GM12878 (cell line): ENCODE data around the gene MFSD6. TPM values are rescaled to one million over a fixed set of nuclear protein-coding genes. Genes with fewer than 3 reads are reported as not detected.

Source experiments
- ATAC-seq: fragments of 200-7000 bp; cut with Tn5 transposase; 3 replicates; pipeline ENCODE4 v1.9.1; 2020; ENCODE audit warnings: mild to moderate bottlenecking, moderate library complexity
- BruUV-seq: library from RNA; stranded (reverse); fragments of 400-500 nt; replicated peaks from 2 replicates; lab custom pipeline; 2021; lab: Mats Ljungman, UMichigan
- CTCF ChIA-PET: fragments of 300-600 bp; sonication (Branson Sonifier 250); formaldehyde crosslinking; extraction: SDS; loops from one replicate; lab custom pipeline; 2021; ENCODE audit warnings: inconsistent platforms; lab: Yijun Ruan, JAX
- POLR2A ChIA-PET: fragments of 350-600 bp; formaldehyde crosslinking; extraction: SDS; loops from one replicate; lab custom pipeline; 2021; ENCODE audit warnings: inconsistent platforms; lab: Charles Lee
- RAD21 ChIA-PET: fragments of 300-600 bp; sonication (Branson Sonifier 250); formaldehyde crosslinking; loops from one replicate; lab custom pipeline; 2023; ENCODE audit warnings: antibody characterized with exemption; ENCODE audit not compliant: unreplicated experiment; lab: Charles Lee
- SMC1A ChIA-PET: fragments of 300-600 bp; sonication (Branson Sonifier 250); formaldehyde crosslinking; loops from one replicate; lab custom pipeline; 2023; ENCODE audit not compliant: unreplicated experiment, uncharacterized antibody; lab: Charles Lee
- DNase-seq: peaks from one replicate; pipeline ENCODE4 v3.0.0-alpha.2; 2011; ENCODE audit warnings: low read depth, low spot score
- FAIRE-seq: peaks from 3 replicates; lab custom pipeline; 2011; peaks lifted over from hg19 to GRCh38; lab: Jason Lieb, UNC
- H2AFZ ChIP-seq: 2 replicates; pipeline ENCODE4 v1.6.0; 2011; ENCODE audit warnings: low read depth, low read length, control low read depth; ENCODE audit not compliant: control insufficient read depth
- H3K27ac ChIP-seq: 2 replicates; pipeline ENCODE4 v1.5.1; 2011; ENCODE audit warnings: control low read depth; ENCODE audit not compliant: control insufficient read depth, insufficient read depth
- H3K27me3 ChIP-seq, 2 experiments: replicated peaks in 1 of 2; 2 replicates each; pipeline versions ENCODE4 v1.6.0 to v1.6.1; 2011; ENCODE audit warnings: low read length in 1 of 2; ENCODE audit not compliant: control insufficient read depth in 2 of 2, insufficient read depth in 2 of 2
- H3K36me3 ChIP-seq, 2 experiments: 2 replicates each; pipeline ENCODE4 v1.5.1; 2011; ENCODE audit warnings: low read length in 1 of 2; ENCODE audit not compliant: control insufficient read depth in 2 of 2, insufficient read depth in 2 of 2
- H3K4me1 ChIP-seq: 2 replicates; pipeline ENCODE4 v1.6.1; 2011; ENCODE audit warnings: mild to moderate bottlenecking, low read length, moderate library complexity, mixed read lengths; ENCODE audit not compliant: control insufficient read depth, insufficient read depth
- H3K4me2 ChIP-seq: 2 replicates; pipeline ENCODE4 v1.6.0; 2011; ENCODE audit warnings: control low read depth; ENCODE audit not compliant: control insufficient read depth, insufficient read depth
- H3K4me3 ChIP-seq: fragments of 200-600 bp; sonication (generic); 2 replicates; pipeline ENCODE4 v1.5.1; 2016
- H3K79me2 ChIP-seq: 2 replicates; pipeline ENCODE4 v1.6.0; 2011; ENCODE audit warnings: low read length; ENCODE audit not compliant: control insufficient read depth, insufficient read depth
- H3K9ac ChIP-seq: 2 replicates; pipeline ENCODE4 v1.8.0; 2011; ENCODE audit warnings: low read length, control low read depth, mixed read lengths; ENCODE audit not compliant: control insufficient read depth, insufficient read depth
- H3K9me3 ChIP-seq: replicated peaks from 3 replicates; pipeline ENCODE4 v1.5.1; 2011; ENCODE audit warnings: mild to moderate bottlenecking, low read length; ENCODE audit not compliant: control insufficient read depth, insufficient read depth
- H4K20me1 ChIP-seq: 2 replicates; pipeline ENCODE4 v1.6.0; 2011; ENCODE audit not compliant: control insufficient read depth, insufficient read depth
- BRCA1 ChIP-seq: IDR thresholded peaks from 2 replicates; pipeline ENCODE4 v1.6.1; 2011; ENCODE audit warnings: low read depth, low read length, improper control_type of control experiment
- DPF2 ChIP-seq: fragments of 450-650 bp; IDR thresholded peaks from 2 replicates; pipeline ENCODE4 v1.6.1; 2017; ENCODE audit warnings: mild to moderate bottlenecking
- IKZF2 ChIP-seq, 2 experiments: fragments of 450-650 bp; IDR thresholded peaks; 2 replicates each; pipeline ENCODE4 v1.6.1; 2017; ENCODE audit warnings: mild to moderate bottlenecking in 2 of 2, moderate library complexity in 2 of 2
- KLF5 ChIP-seq: fragments of 450-650 bp; IDR thresholded peaks from 2 replicates; pipeline ENCODE4 v1.6.1; 2014; ENCODE audit warnings: mild to moderate bottlenecking; ENCODE audit not compliant: partially characterized antibody
- MEF2B ChIP-seq: fragments of 450-650 bp; IDR thresholded peaks from 2 replicates; pipeline ENCODE4 v1.6.1; 2018; ENCODE audit warnings: mild to moderate bottlenecking, moderate library complexity; ENCODE audit not compliant: partially characterized antibody, poor library complexity, severe bottlenecking
- MTA3 ChIP-seq: IDR thresholded peaks from 2 replicates; pipeline ENCODE4 v1.6.1; 2012; ENCODE audit warnings: low read length, inconsistent platforms, borderline replicate concordance
- NFIC ChIP-seq: IDR thresholded peaks from 2 replicates; pipeline ENCODE4 v1.6.1; 2012; ENCODE audit warnings: low read depth, mild to moderate bottlenecking, inconsistent platforms, low read length, moderate library complexity
- NFXL1 ChIP-seq: fragments of 450-650 bp; IDR thresholded peaks from 2 replicates; pipeline ENCODE4 v1.6.1; 2017; ENCODE audit warnings: antibody characterized with exemption, mild to moderate bottlenecking, borderline replicate concordance
- NFYA ChIP-seq: IDR thresholded peaks from 2 replicates; pipeline ENCODE4 v1.6.1; 2011; ENCODE audit warnings: low read depth, mild to moderate bottlenecking, low read length, improper control_type of control experiment, borderline replicate concordance
- PAX5 ChIP-seq: IDR thresholded peaks from 2 replicates; pipeline ENCODE4 v1.6.1; 2011; ENCODE audit warnings: low read depth, low read length, borderline replicate concordance
- PKNOX1 ChIP-seq: fragments of 450-650 bp; IDR thresholded peaks from 2 replicates; pipeline ENCODE4 v1.6.1; 2016; ENCODE audit warnings: mild to moderate bottlenecking
- SMARCA5 ChIP-seq: fragments of 450-650 bp; IDR thresholded peaks from 2 replicates; pipeline ENCODE4 v1.6.1; 2017; ENCODE audit warnings: mild to moderate bottlenecking
- SMC3 ChIP-seq: IDR thresholded peaks from 2 replicates; pipeline ENCODE4 v1.6.1; 2011; ENCODE audit warnings: low read length, improper control_type of control experiment, borderline replicate concordance
- SRF ChIP-seq, 2 experiments: IDR thresholded peaks; 2 replicates each; pipeline ENCODE4 v1.6.1; 2011; ENCODE audit warnings: low read depth in 2 of 2, low read length in 2 of 2, mild to moderate bottlenecking in 1 of 2, moderate library complexity in 1 of 2
- SUPT20H ChIP-seq: IDR thresholded peaks from 2 replicates; pipeline ENCODE4 v1.6.1; 2011; ENCODE audit warnings: low read depth, mild to moderate bottlenecking, low read length, moderate library complexity, borderline replicate concordance; ENCODE audit not compliant: control insufficient read depth
- WGBS: methylation state at CpG from one replicate; pipeline ENCODE4 v1.1.6; 2016; ENCODE audit warnings: low lambda C conversion rate; ENCODE audit not compliant: insufficient replicate concordance, insufficient coverage; ENCODE audit errors: missing lambda C conversion rate; 5-methylcytosine and 5-hydroxymethylcytosine counted together
- in situ Hi-C: fragments of 300-500 bp; cut with MboI; formaldehyde crosslinking; loops from 9 replicates; pipeline ENCODE4 v1.14.3; 2018; ENCODE audit warnings: mixed read lengths
- intact Hi-C: fragments of 100-400 bp; cut with micrococcal nuclease; formaldehyde crosslinking; loops from one replicate; pipeline ENCODE4 v1.14.2; 2022; ENCODE audit not compliant: unreplicated experiment
- polyA plus RNA-seq, 11 experiments: library from polyadenylated mRNA; depleted of rRNA in 4 of 11; unstranded in 6 of 11; stranded (reverse) in 5 of 11; fragments of >200 nt; fragmentation: Nextera tagmentation in 4 of 11; fragmentation: Illumina TruSeq in 1 of 11; extraction: Ambion mirVana in 4 of 11; extraction: Trizol in 1 of 11; gene quantifications; 1 replicate in 1 of 11; 2 replicates in 10 of 11; pipeline versions ENCODE4 v1.2.1 to v1.2.3, GENCODE V29; 2011 to 2016; ENCODE audit warnings: inconsistent platforms in 2 of 11, missing spikeins in 2 of 11, low read depth in 1 of 11
- total RNA-seq, 4 experiments: library from RNA; depleted of rRNA in 3 of 4; stranded (reverse); fragments of >200 nt in 3 of 4; fragmentation: Illumina TruSeq in 1 of 4; extraction: Trizol in 1 of 4; gene quantifications; 2 replicates each; pipeline versions ENCODE4 v1.2.1 to v1.2.3, GENCODE V29; 2013 to 2021
- TF ChIP-seq, protein P1 (sequence below): fragments of 450-650 bp; IDR thresholded peaks from 2 replicates; pipeline ENCODE4 v1.6.1; 2017; ENCODE audit warnings: low read depth, mild to moderate bottlenecking, moderate library complexity

The MFSD6 gene
- total and polyA plus RNA-seq, 10 of the 15 experiments (the other 5 are each of a cell fraction or from before 2014, with no cell fraction given): 6.7 to 42.6 (median 24.2) TPM

GRCh38 chr2:190530248-190530900 is 122.2 kb downstream of the MFSD6 start (continued):
- TF ChIP-seq, protein P1, sequence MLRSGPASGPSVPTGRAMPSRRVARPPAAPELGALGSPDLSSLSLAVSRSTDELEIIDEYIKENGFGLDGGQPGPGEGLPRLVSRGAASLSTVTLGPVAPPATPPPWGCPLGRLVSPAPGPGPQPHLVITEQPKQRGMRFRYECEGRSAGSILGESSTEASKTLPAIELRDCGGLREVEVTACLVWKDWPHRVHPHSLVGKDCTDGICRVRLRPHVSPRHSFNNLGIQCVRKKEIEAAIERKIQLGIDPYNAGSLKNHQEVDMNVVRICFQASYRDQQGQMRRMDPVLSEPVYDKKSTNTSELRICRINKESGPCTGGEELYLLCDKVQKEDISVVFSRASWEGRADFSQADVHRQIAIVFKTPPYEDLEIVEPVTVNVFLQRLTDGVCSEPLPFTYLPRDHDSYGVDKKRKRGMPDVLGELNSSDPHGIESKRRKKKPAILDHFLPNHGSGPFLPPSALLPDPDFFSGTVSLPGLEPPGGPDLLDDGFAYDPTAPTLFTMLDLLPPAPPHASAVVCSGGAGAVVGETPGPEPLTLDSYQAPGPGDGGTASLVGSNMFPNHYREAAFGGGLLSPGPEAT: 0 out of 2 replicates have a peak, but pooled peaks have one; percentile 16
- peak; percentile 44 for TF ChIP-seq MEF2B
- TF ChIP-seq DPF2: 0 out of 2 replicates have a peak, but pooled peaks have one; percentile 14
- TF ChIP-seq PKNOX1: 0 out of 2 replicates have a peak, but pooled peaks have one; percentile 5
- no peak for TF ChIP-seq MTA3
- TF ChIP-seq SRF (IDR thresholded peaks at IDR 0.05; ENCODE audit: low read depth in 2 of 2, low read length in 2 of 2): peak in 1 of 2 experiments; percentile 90; a peak in 2 of 4 replicates

DNA sequence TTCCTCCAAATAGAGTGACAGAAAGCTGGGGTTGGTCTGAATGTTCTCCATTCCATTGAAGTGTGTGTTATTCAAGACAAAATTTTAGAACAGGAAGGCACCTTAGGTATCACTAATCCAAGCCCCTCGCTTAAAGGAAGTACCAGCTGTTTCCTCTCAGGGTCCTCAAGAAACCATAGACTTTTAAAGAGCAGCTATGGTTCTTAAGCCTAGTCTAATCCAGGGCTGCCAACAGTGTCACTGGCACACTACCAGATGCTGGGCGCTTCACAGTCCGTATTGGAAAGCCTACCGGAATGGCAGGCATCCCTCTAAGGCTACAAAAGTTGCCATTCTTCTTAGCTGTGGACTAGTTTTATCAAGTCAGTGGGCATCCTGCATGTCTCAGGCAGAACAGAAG is 124.4 kb downstream of the MFSD6 start:
- WGBS: 28% methylated on average over 4 of the region's 4 CpGs
- H3K4me1 ChIP-seq: peaks cover 33% of the 10 kb centered on the region
- FAIRE-seq: no peak
- H3K27me3 ChIP-seq: no peaks in the 10 kb centered on the region
- H3K4me2 ChIP-seq: peak overlapping the region; percentile 95
- ChIA-PET CTCF (interaction anchor here (0.7 to 3.1 kb wide), 6 partner anchors 14 to 401 kb away, joined by 3 to 32 read pairs (median 5); no protein-coding TSS in a partner anchor), SMC1A (interaction anchor here (0.8 to 3.1 kb wide), 22 partner anchors 17 to 444 kb away, joined by 3 to 36 read pairs (median 5); no protein-coding TSS in a partner anchor), POLR2A (interaction anchor here (0.7 to 4.2 kb wide), 5 partner anchors 16 to 185 kb away, joined by 3 to 29 read pairs (median 4); no protein-coding TSS in a partner anchor), RAD21 (interaction anchor here (0.8 to 5.8 kb wide), 13 partner anchors 16 to 171 kb away, joined by 3 to 38 read pairs (median 4); no protein-coding TSS in a partner anchor)
- H2AFZ ChIP-seq: peak overlapping the region; percentile 40
- in situ Hi-C loops: no loop called here
- DNase-seq: no peak
- H3K27ac ChIP-seq: peak overlapping the region; percentile 97
- no peaks in the 10 kb centered on the region for H4K20me1 ChIP-seq
- peaks cover 5% of the 10 kb centered on the region for H3K9me3 ChIP-seq
- intact Hi-C loops: loop anchor here (5.0 kb wide), 2 partner anchors 125 to 750 kb away; partner anchors contain the start of genes MFSD6, ORMDL1 and PMS1
- peaks cover 54% of the 10 kb centered on the region for H3K79me2 ChIP-seq
- H3K36me3 ChIP-seq: 0 out of 4 replicates have a peak, but pooled peaks cover 0 to 4% of the 10 kb centered on the region in 2 experiments
- peak overlapping the region; percentile 88 for H3K4me3 ChIP-seq
- no peak for ATAC-seq
- no TSS peak for BruUV-seq
- peak overlapping the region; percentile 93 for H3K9ac ChIP-seq
- TF ChIP-seq NFXL1 (no peak), KLF5 (no peak), NFIC (no peak), PAX5 (no peak), IKZF2 (IDR thresholded peaks at IDR 0.05) (no peak), SMARCA5 (no peak), BRCA1 (no peak), SMC3 (no peak), SUPT20H (no peak), NFYA (no peak)
